Natural killer cell (primary cell): ENCODE data around the gene ISY1. TPM values are rescaled to one million over a fixed set of nuclear protein-coding genes. Genes with fewer than 3 reads are reported as not detected.
"Not testable (repeated sequence)": the region's sequence is repeated elsewhere in the genome, so short reads cannot be mapped to it uniquely, and the experiment has no call there.

Source experiments
- ATAC-seq, 3 donors: fragments of 150-1000 bp in 2 of 3; fragments of 200-7000 bp in 1 of 3; cut with Tn5 transposase; 1 replicate in 1 of 3; 2 replicates in 2 of 3; pipeline ENCODE4 v1.10.0; 2021; ENCODE audit warnings: mild to moderate bottlenecking in 2 of 3, moderate library complexity in 2 of 3
- DNase-seq, 2 donors: peaks; one replicate each; pipeline versions ENCODE4 v3.0.0 to v3.0.0-alpha.2; 2013 to 2021; ENCODE audit warnings: mixed read lengths in 1 of 2
- H3K27ac ChIP-seq: one replicate; pipeline ENCODE4 v1.5.1; 2013; ENCODE audit warnings: mild to moderate bottlenecking, low read length
- H3K27me3 ChIP-seq: one replicate; pipeline ENCODE4 v1.6.1; 2013; ENCODE audit warnings: low read length; ENCODE audit not compliant: control insufficient read depth, insufficient read depth
- H3K36me3 ChIP-seq: one replicate; pipeline ENCODE4 v1.6.1; 2013; ENCODE audit warnings: low read length; ENCODE audit not compliant: control insufficient read depth, insufficient read depth
- H3K4me1 ChIP-seq: one replicate; pipeline ENCODE4 v1.6.1; 2013; ENCODE audit warnings: low read length; ENCODE audit not compliant: control insufficient read depth, insufficient read depth
- H3K4me3 ChIP-seq: one replicate; pipeline ENCODE4 v1.5.1; 2013; ENCODE audit warnings: low read length
- H3K9me3 ChIP-seq: one replicate; pipeline ENCODE4 v1.6.1; 2013; ENCODE audit warnings: low read length; ENCODE audit not compliant: control insufficient read depth, insufficient read depth
- H3K27ac Mint-ChIP-seq, 2 donors: one replicate each; pipeline ENCODE4 v1.8.0; 2022; ENCODE audit warnings: mild to moderate bottlenecking in 2 of 2, mixed read lengths in 2 of 2, moderate library complexity in 1 of 2
- H3K27me3 Mint-ChIP-seq, 2 donors: one replicate each; pipeline ENCODE4 v1.8.0; 2022; ENCODE audit warnings: low read depth in 2 of 2, mixed read lengths in 2 of 2
- H3K36me3 Mint-ChIP-seq: one replicate; pipeline ENCODE4 v1.8.0; 2022; ENCODE audit warnings: mixed read lengths
- H3K4me1 Mint-ChIP-seq, 2 donors: one replicate each; pipeline ENCODE4 v1.8.0; 2022; ENCODE audit warnings: mixed read lengths in 2 of 2
- H3K4me3 Mint-ChIP-seq: one replicate; pipeline ENCODE4 v1.8.0; 2022; ENCODE audit warnings: mild to moderate bottlenecking, moderate library complexity, mixed read lengths
- H3K9me3 Mint-ChIP-seq, 2 donors: one replicate each; pipeline ENCODE4 v1.8.0; 2022; ENCODE audit warnings: mixed read lengths in 2 of 2
- WGBS: methylation state at CpG from one replicate; pipeline ENCODE4 v1.1.7; 2013; ENCODE audit warnings: missing lambda C conversion rate; ENCODE audit not compliant: insufficient coverage; 5-methylcytosine and 5-hydroxymethylcytosine counted together
- intact Hi-C: fragments of 100-400 bp; cut with micrococcal nuclease; formaldehyde crosslinking; loops from one replicate; pipeline ENCODE4 v1.14.2; 2022
- total RNA-seq, 4 donors: library from RNA; stranded (reverse); fragments of 120-200 nt in 1 of 4; gene quantifications; one replicate each; pipeline versions ENCODE4 v1.2.3 to v1.2.4, GENCODE V29; 2013 to 2022
- TF ChIP-seq, protein P1 (sequence below): fragments of 200-600 bp; IDR thresholded peaks from one replicate; pipeline ENCODE4 v1.8.0; 2022; ENCODE audit warnings: antibody characterized with exemption

ISY1 gene
- total RNA-seq, 3 donors from 2014 or later (not counting 1 experiment from before 2014, with no cell fraction given): 51.9 to 58.2 (median 56.1) TPM

GRCh38 chr3:129173206-129173605 is 12.3 kb upstream of the ISY1 start:
- Histone ChIP-seq H3K27ac (no peak overlapping the region), H3K4me3 (no peak overlapping the region), H3K4me1 (peaks cover 30% of the 10 kb centered on the region), H3K36me3 (peaks cover 34% of the 10 kb centered on the region), H3K27me3 (no peaks in the 10 kb centered on the region), H3K9me3 (no peaks in the 10 kb centered on the region)
- intact Hi-C loops: no loop called here
- no peak for ATAC-seq
- Mint-ChIP-seq H3K4me3 (no peak overlapping the region), H3K4me1 (peaks cover 52 to 63% of the 10 kb centered on the region in 2 donors), H3K9me3 (no peaks in the 10 kb centered on the region), H3K27me3 (no peaks in the 10 kb centered on the region), H3K36me3 (peaks cover 19% of the 10 kb centered on the region), H3K27ac (peak overlapping the region; percentile 65 to 78)
- 100% methylated on average over 1 of the region's 2 CpGs for WGBS
- no peak for DNase-seq
- TF ChIP-seq, protein P1, sequence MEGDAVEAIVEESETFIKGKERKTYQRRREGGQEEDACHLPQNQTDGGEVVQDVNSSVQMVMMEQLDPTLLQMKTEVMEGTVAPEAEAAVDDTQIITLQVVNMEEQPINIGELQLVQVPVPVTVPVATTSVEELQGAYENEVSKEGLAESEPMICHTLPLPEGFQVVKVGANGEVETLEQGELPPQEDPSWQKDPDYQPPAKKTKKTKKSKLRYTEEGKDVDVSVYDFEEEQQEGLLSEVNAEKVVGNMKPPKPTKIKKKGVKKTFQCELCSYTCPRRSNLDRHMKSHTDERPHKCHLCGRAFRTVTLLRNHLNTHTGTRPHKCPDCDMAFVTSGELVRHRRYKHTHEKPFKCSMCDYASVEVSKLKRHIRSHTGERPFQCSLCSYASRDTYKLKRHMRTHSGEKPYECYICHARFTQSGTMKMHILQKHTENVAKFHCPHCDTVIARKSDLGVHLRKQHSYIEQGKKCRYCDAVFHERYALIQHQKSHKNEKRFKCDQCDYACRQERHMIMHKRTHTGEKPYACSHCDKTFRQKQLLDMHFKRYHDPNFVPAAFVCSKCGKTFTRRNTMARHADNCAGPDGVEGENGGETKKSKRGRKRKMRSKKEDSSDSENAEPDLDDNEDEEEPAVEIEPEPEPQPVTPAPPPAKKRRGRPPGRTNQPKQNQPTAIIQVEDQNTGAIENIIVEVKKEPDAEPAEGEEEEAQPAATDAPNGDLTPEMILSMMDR: no peak

DNA sequence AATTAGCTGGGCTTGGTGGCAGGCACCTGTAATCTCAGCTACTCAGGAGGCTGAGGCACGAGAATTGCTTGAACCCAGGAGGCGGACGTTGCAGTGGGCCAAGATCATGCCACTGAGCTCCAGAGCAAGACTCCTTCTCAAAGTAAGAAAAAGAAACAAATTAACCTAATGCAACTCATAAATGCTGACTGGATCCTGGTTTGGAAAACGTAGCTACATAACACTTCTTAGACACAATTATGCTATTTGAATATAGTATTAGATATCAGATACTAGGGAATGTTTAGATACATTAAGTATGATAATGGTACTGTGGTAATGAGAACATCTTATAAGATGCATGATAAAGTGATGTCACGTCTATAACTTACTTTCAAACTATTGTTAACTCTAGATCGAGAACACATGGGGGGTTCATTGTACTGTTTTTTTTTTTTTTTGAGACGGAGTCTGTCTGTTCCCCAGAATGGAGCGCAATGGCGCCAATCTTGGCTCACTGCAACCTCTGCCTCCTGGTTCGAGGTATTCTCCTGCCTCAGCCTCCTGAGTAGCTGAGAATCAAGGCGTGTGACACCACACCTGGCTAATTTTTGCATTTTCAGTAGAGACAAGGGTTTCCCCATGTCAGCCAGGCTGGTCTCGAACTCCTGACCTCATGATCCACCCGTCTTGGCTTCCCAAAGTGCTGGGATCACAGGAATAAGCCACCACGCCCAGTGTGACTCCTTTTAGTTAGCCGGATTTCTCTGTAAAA is 5.9 kb upstream of the ISY1 start:
- Mint-ChIP-seq H3K4me3 (no peak overlapping the region), H3K36me3 (peaks cover 19% of the 10 kb centered on the region), H3K9me3 (no peaks in the 10 kb centered on the region), H3K27ac (peak overlapping the region in 1 of 2 donors; percentile 11), H3K27me3 (no peaks in the 10 kb centered on the region), H3K4me1 (peaks cover 15 to 25% of the 10 kb centered on the region in 2 donors)
- peaks cover 8% of the 10 kb centered on the region for H3K4me1 ChIP-seq
- intact Hi-C loops: no loop called here
- DNase-seq: no peak
- ATAC-seq: no peak
- H3K9me3 ChIP-seq: no peaks in the 10 kb centered on the region
- 94% methylated on average over 13 of the region's 15 CpGs for WGBS
- TF ChIP-seq, protein P1: no peak
- no peak overlapping the region for H3K4me3 ChIP-seq
- H3K27me3 ChIP-seq: no peaks in the 10 kb centered on the region
- H3K36me3 ChIP-seq: peaks cover 49% of the 10 kb centered on the region
- no peak overlapping the region for H3K27ac ChIP-seq

- DNase-seq, H3K4me3 ChIP-seq, intact Hi-C loops, H3K27me3 Mint-ChIP-seq, H3K9me3 Mint-ChIP-seq, H3K27ac ChIP-seq, ATAC-seq, H3K4me3 Mint-ChIP-seq, H3K4me1 ChIP-seq, H3K9me3 ChIP-seq, H3K27me3 ChIP-seq: not testable (repeated sequence)
- peak overlapping the region in 1 of 2 donors; percentile 49 for H3K27ac Mint-ChIP-seq
- 97% methylated on average over 8 of the region's 8 CpGs for WGBS
- H3K36me3 Mint-ChIP-seq: peaks cover 12% of the 10 kb centered on the region
- peaks cover 38% of the 10 kb centered on the region for H3K36me3 ChIP-seq
- H3K4me1 Mint-ChIP-seq: peaks cover 18 to 27% of the 10 kb centered on the region in 2 donors
These were observed 4.7 kb upstream of the ISY1 start for GRCh38 chr3:129165594-129165993.

DNA sequence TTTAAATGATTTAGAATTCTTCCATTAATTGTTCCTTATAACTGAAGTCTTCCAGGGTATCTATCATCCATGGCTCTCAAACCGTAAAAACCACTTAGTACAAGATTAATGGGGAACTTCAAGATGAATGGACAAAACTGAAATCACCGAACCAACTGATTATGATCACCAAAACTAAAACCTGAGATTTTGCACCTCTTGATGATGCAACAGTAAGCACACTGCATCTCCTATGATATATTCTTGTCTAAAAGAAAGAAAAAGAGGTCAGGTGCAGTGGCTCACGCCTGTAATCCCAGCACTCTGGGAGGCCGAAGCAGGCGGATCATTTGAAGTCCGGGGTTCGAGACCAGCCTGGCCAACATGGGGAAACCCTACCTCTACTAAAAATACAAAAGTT is 3.6 kb upstream of the ISY1 start:
- Mint-ChIP-seq H3K4me1 (peaks cover 29 to 34% of the 10 kb centered on the region in 2 donors), H3K4me3 (no peak overlapping the region)
- intact Hi-C loops: no loop called here

More for the DNA sequence above, 3.6 kb upstream of the ISY1 start:
- Mint-ChIP-seq H3K9me3 (no peaks in the 10 kb centered on the region), H3K27me3 (no peaks in the 10 kb centered on the region), H3K36me3 (peaks cover 3% of the 10 kb centered on the region), H3K27ac (peak overlapping the region in 1 of 2 donors; percentile 49)
- Histone ChIP-seq H3K27ac (no peak overlapping the region), H3K4me1 (peaks cover 15% of the 10 kb centered on the region), H3K27me3 (no peaks in the 10 kb centered on the region), H3K36me3 (peaks cover 27% of the 10 kb centered on the region), H3K9me3 (no peaks in the 10 kb centered on the region), H3K4me3 (no peak overlapping the region)
- TF ChIP-seq, protein P1: no peak
- 97% methylated on average over 5 of the region's 7 CpGs for WGBS
- no peak for DNase-seq
- ATAC-seq: no peak
